ENCODE results near the gene NXNL1. TPM values are rescaled to one million over a fixed set of nuclear protein-coding genes. Genes with fewer than 3 reads are reported as not detected.

The NXNL1 gene
- total and polyA plus RNA-seq, 2 of the 4 experiments (the other 2 are of a cell fraction): not detected

- Histone ChIP-seq H3K9ac (ENCODE audit: low read depth, low read length) (no peak overlapping the region), H3K56ac (ENCODE audit: extremely low read depth, insufficient read depth, low read length) (no peak overlapping the region), H3K9me3 (ENCODE audit: control insufficient read depth, insufficient read depth, low read length) (no peaks in the 10 kb centered on the region), H3K4ac (ENCODE audit: low read depth, low read length) (no peak overlapping the region), H3K23ac (ENCODE audit: low read depth, low read length) (no peak overlapping the region), H4K5ac (ENCODE audit: low read depth, low read length) (no peak overlapping the region), H4K8ac (ENCODE audit: low read depth in 2 of 2, low read length in 2 of 2) (no peak overlapping the region), H4K91ac (ENCODE audit: insufficient read depth, low read depth, low read length) (no peak overlapping the region), H3K4me2 (ENCODE audit: low read depth, low read length) (no peak overlapping the region), H3K18ac (ENCODE audit: low read depth, low read length) (no peak overlapping the region), H3K4me3 (ENCODE audit: insufficient read depth, low read depth, low read length) (no peak overlapping the region), H3K9me1 (ENCODE audit: insufficient read depth, low read length) (no peaks in the 10 kb centered on the region), H4K20me1 (ENCODE audit: insufficient read depth, low read length) (no peaks in the 10 kb centered on the region; the same call in 1 of the 2 replicates), H2BK120ac (ENCODE audit: low read depth, low read length) (no peak overlapping the region), H3K27ac (ENCODE audit: insufficient read depth, low read length) (no peak overlapping the region), H3K36me3 (ENCODE audit: control insufficient read depth, insufficient read depth, low read length) (no peaks in the 10 kb centered on the region), H2BK15ac (ENCODE audit: low read depth, low read length) (no peak overlapping the region), H3K14ac (replicated peaks; ENCODE audit: low read depth, low read length) (no peak overlapping the region), H2BK20ac (ENCODE audit: low read depth, low read length) (no peak overlapping the region), H2BK5ac (ENCODE audit: low read depth, low read length, poor library complexity, severe bottlenecking) (peak overlapping the region; percentile 35), H2AFZ (replicated peaks; ENCODE audit: low read length, poor library complexity) (no peak overlapping the region), H3K27me3 (ENCODE audit: control insufficient read depth, insufficient read depth, low read length) (peaks cover 12% of the 10 kb centered on the region), H2AK5ac (ENCODE audit: low read depth, low read length) (no peak overlapping the region), H3K4me1 (ENCODE audit: control insufficient read depth, insufficient read depth, low read length) (no peaks in the 10 kb centered on the region), H2AK9ac (replicated peaks; ENCODE audit: low read depth, low read length, poor library complexity) (no peak overlapping the region), H3K79me1 (ENCODE audit: low read depth in 1 of 2, low read length in 2 of 2) (no peaks in the 10 kb centered on the region)
- dilution Hi-C loops (cut with HindIII; ENCODE audit: low sequenced_read_pairs, unreplicated experiment): no loop called here
- 78% methylated on average over 1 of the region's 1 CpG; no CpG with 5 or more reads in 1 of the 2 experiments for WGBS, 2 experiments (ENCODE audit: extremely low coverage in 2 of 2, insufficient read length in 1 of 2)
- DNase-seq (no peak), ATAC-seq (ENCODE audit: low read depth) (no peak)
- in situ Hi-C loops (cut with MboI; ENCODE audit: low sequenced_read_pairs): no loop called here
- CTCF ChIA-PET: no interaction called here
- TF ChIP-seq FOS (IDR thresholded peaks at IDR 0.05; ENCODE audit: low read depth, low read length): no peak
- no peak for TF ChIP-seq CEBPB (IDR thresholded peaks at IDR 0.05; ENCODE audit: low read depth, low read length)
- no peak for TF ChIP-seq SMC3 (IDR thresholded peaks at IDR 0.05; ENCODE audit: low read depth, low read length)
- no peak for TF ChIP-seq RCOR1 (IDR thresholded peaks at IDR 0.05; ENCODE audit: insufficient replicate concordance, low read length)
- TF ChIP-seq ELK1 (IDR thresholded peaks at IDR 0.05; ENCODE audit: borderline replicate concordance, low read depth, low read length): no peak
- TF ChIP-seq CHD1 (IDR thresholded peaks at IDR 0.05; ENCODE audit: low read depth, low read length): no peak
- no peak for TF ChIP-seq RAD21 (IDR thresholded peaks at IDR 0.05; ENCODE audit: low read length)
- TF ChIP-seq CTCF (conservative IDR thresholded peaks at IDR 0.05; ENCODE audit: low read depth, low read length): no peak
- no peak for TF ChIP-seq MAZ (IDR thresholded peaks at IDR 0.05; ENCODE audit: borderline replicate concordance, low read depth, low read length)
- no peak for TF ChIP-seq MXI1 (IDR thresholded peaks at IDR 0.05; ENCODE audit: borderline replicate concordance, low read depth, low read length)
- no peak for TF ChIP-seq USF2 (IDR thresholded peaks at IDR 0.05; ENCODE audit: low read depth, low read length)
- no peak for TF ChIP-seq BHLHE40 (IDR thresholded peaks at IDR 0.05; ENCODE audit: low read depth, low read length)
- TF ChIP-seq RFX5 (IDR thresholded peaks at IDR 0.05; ENCODE audit: low read depth, low read length): no peak
- TF ChIP-seq NFE2L2 (IDR thresholded peaks at IDR 0.05; ENCODE audit: low read depth, low read length): no peak
- TF ChIP-seq MAFK (IDR thresholded peaks at IDR 0.05; ENCODE audit: low read depth, low read length): no peak
- no peak for TF ChIP-seq POLR2A (IDR thresholded peaks at IDR 0.05; ENCODE audit: low read depth, low read length)
- no TSS peak for BruUV-seq (replicated peaks)
- intact Hi-C loops (cut with micrococcal nuclease): no loop called here
- POLR2A ChIA-PET (ENCODE audit: unreplicated experiment): no interaction called here
Observed at GRCh38 chr19:17445526-17446165, 15.1 kb downstream of the NXNL1 start.

Measured in IMR-90 (cell line).